AG08395 (cell line): ENCODE data around the gene FOXL3.
"Not testable (repeated sequence)": the region's sequence is repeated elsewhere in the genome, so short reads cannot be mapped to it uniquely, and the experiment has no call there.

Experiments used
- DNase-seq: peaks from one replicate; pipeline ENCODE4 v3.0.0; 2012; ENCODE audit warnings: mixed read lengths, low spot score

Gene FOXL3

GRCh38 chr7:323410-323809, 33.4 kb downstream of the FOXL3 start:
- no peak for DNase-seq

- no peak for DNase-seq
These were observed 34.0 kb downstream of the FOXL3 start for GRCh38 chr7:324011-324410.

GRCh38 chr7:325051-325798, 35.3 kb downstream of the FOXL3 start:
- no peak for DNase-seq

GRCh38 chr7:325811-326210, 35.8 kb downstream of the FOXL3 start:
- no peak for DNase-seq

GRCh38 chr7:326273-326672, 36.3 kb downstream of the FOXL3 start:
- DNase-seq, result no peak

GRCh38 chr7:326809-327232, 36.9 kb downstream of the FOXL3 start:
- DNase-seq, result no peak

- no peak for DNase-seq
These were observed 37.4 kb downstream of the FOXL3 start for GRCh38 chr7:327233-327931.

GRCh38 chr7:327991-328702, 38.2 kb downstream of the FOXL3 start:
- DNase-seq, result no peak

GRCh38 chr7:329691-330281, 39.8 kb downstream of the FOXL3 start:
- DNase-seq, result no peak

GRCh38 chr7:330511-331230, 40.7 kb downstream of the FOXL3 start:
- no peak for DNase-seq

GRCh38 chr7:332020-332517, 42.1 kb downstream of the FOXL3 start:
- DNase-seq, result no peak

- peak; percentile 67 for DNase-seq
These were observed 42.8 kb downstream of the FOXL3 start for GRCh38 chr7:332646-333392.

GRCh38 chr7:333393-333764, 43.4 kb downstream of the FOXL3 start:
- peak; percentile 54 for DNase-seq

- no peak for DNase-seq
These were observed 44.8 kb downstream of the FOXL3 start for GRCh38 chr7:334618-335357.

GRCh38 chr7:335358-336148, 45.6 kb downstream of the FOXL3 start:
- no peak for DNase-seq

GRCh38 chr7:336149-336533, 46.2 kb downstream of the FOXL3 start:
- DNase-seq, result not testable (repeated sequence)

GRCh38 chr7:336810-337566, 47.0 kb downstream of the FOXL3 start:
- no peak for DNase-seq

- no peak for DNase-seq
These were observed 47.6 kb downstream of the FOXL3 start for GRCh38 chr7:337567-337951.
